Left lung (tissue), 10 donors: ENCODE data around the gene IQCK. TPM values are rescaled to one million over a fixed set of nuclear protein-coding genes. Genes with fewer than 3 reads are reported as not detected.
A peak's percentile ranks its signal among the peaks of the same experiment; 100 is the strongest.

Experiments used
- ATAC-seq: fragments of 200-7000 bp; cut with Tn5 transposase; one replicate; pipeline ENCODE4 v1.9.1; 2020; ENCODE audit warnings: moderate library complexity
- DNase-seq, 4 donors: peaks; one replicate each; pipeline ENCODE4 v3.0.0-alpha.2; 2013 to 2020
- H3K27ac ChIP-seq, 2 donors: fragments of 200-600 bp; sonication (generic) in 1 of 2; one replicate each; pipeline versions ENCODE4 v1.5.0 to v1.8.0; 2020 to 2021
- H3K27me3 ChIP-seq, 2 donors: fragments of 200-600 bp; sonication (generic) in 1 of 2; one replicate each; pipeline versions ENCODE4 v1.5.0 to v1.8.0; 2020 to 2021
- H3K36me3 ChIP-seq, 2 donors: fragments of 200-600 bp; sonication (generic) in 1 of 2; one replicate each; pipeline versions ENCODE4 v1.5.0 to v1.8.0; 2020 to 2021
- H3K4me1 ChIP-seq, 2 donors: fragments of 200-600 bp; one replicate each; pipeline ENCODE4 v1.8.0; 2021
- H3K4me3 ChIP-seq, 2 donors: fragments of 200-600 bp; sonication (generic) in 1 of 2; one replicate each; pipeline versions ENCODE4 v1.5.0 to v1.8.0; 2020 to 2021; ENCODE audit warnings: mild to moderate bottlenecking in 1 of 2
- H3K9me3 ChIP-seq, 2 donors: fragments of 200-600 bp; sonication (generic) in 1 of 2; one replicate each; pipeline versions ENCODE4 v1.5.0 to v1.8.0; 2020 to 2021
- intact Hi-C, 2 donors: fragments of 100-400 bp; cut with DNase I; formaldehyde crosslinking; loops; one replicate each; pipeline versions ENCODE4 v1.11.2 to v1.14.2; 2022
- polyA plus RNA-seq, 6 donors: library from polyadenylated mRNA; unstranded; fragments of 120-200 nt; gene quantifications; one replicate each; pipeline ENCODE4 v1.2.1, GENCODE V29; 2013; ENCODE audit not compliant: insufficient read length in 6 of 6
- total RNA-seq, 2 donors: library from RNA; stranded (reverse); fragmentation: NEBNext Ultra II Directional; extraction: Animal tissue kit (Norgen Biotek cat#: 25700); gene quantifications; one replicate each; pipeline ENCODE4 v1.2.1, GENCODE V29; 2021
- TF ChIP-seq, protein P1 (sequence below), 2 donors: fragments of 200-600 bp; sonication (generic) in 1 of 2; IDR thresholded peaks; one replicate each; pipeline versions ENCODE4 v1.5.0 to v1.8.0; 2021; ENCODE audit warnings: antibody characterized with exemption in 2 of 2
- donor health status: DM: no; HTN: yes; CAD: no.
- donor health status: DM: no; HTN: no; CAD: no.

The IQCK gene
- total and polyA plus RNA-seq, 8 donors: 8.0 to 25.3 (median 22.1) TPM

DNA sequence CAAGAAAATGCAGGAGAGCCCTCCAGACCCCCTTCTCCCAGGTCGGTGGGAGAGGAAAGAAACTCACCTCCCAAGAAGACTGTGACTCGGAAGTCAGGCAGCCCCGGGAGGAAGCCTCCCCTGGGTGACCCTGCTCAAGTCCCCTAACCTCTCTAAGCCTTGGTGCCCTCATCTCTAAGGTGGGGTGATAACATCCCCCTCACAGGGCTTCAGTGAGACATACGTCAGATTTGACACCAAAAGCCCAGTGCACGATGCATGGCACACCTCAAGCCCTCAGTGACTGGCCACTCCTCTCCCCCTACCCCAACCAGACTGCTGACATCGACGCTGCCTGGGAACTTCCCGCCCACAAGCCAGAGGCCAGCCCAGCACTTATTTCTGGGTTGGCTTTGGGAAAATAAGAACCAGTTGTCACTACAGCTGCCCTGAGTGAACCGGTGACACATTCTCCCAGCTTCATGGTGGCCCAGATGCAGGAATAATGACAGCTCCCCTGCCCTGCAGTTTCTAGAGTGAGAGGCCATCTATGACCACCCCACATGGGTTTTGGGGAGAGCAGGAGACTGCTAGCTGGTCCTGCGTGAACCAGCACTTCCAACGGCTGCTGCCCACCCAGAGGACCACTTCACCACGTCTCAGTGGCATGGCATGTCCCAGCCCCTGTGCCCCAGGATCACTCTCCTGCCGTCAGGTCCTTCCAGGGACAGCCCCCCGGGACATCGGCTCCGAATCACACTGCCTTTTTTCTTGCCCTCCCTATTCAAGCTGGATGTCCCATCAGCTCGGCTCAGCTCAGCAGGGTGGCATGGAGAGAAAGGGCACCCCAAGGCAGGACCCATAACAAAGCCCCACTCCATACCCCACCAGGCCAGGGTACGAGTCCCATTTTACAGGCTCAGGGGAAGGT, 9.5 kb upstream of the IQCK start:
- no peak overlapping the region for H3K4me3 ChIP-seq
- intact Hi-C loops: no loop called here
- H3K27ac ChIP-seq: no peak overlapping the region
- TF ChIP-seq, protein P1, sequence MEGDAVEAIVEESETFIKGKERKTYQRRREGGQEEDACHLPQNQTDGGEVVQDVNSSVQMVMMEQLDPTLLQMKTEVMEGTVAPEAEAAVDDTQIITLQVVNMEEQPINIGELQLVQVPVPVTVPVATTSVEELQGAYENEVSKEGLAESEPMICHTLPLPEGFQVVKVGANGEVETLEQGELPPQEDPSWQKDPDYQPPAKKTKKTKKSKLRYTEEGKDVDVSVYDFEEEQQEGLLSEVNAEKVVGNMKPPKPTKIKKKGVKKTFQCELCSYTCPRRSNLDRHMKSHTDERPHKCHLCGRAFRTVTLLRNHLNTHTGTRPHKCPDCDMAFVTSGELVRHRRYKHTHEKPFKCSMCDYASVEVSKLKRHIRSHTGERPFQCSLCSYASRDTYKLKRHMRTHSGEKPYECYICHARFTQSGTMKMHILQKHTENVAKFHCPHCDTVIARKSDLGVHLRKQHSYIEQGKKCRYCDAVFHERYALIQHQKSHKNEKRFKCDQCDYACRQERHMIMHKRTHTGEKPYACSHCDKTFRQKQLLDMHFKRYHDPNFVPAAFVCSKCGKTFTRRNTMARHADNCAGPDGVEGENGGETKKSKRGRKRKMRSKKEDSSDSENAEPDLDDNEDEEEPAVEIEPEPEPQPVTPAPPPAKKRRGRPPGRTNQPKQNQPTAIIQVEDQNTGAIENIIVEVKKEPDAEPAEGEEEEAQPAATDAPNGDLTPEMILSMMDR (IDR thresholded peaks at IDR 0.05): no peak
- peak in 1 of 4 donors; percentile 5 for DNase-seq
- peaks cover 0 to 19% of the 10 kb centered on the region in 2 donors for H3K4me1 ChIP-seq
- no peaks in the 10 kb centered on the region for H3K9me3 ChIP-seq
- H3K36me3 ChIP-seq: peaks cover 0 to 69% of the 10 kb centered on the region in 2 donors
- ATAC-seq: no peak
- H3K27me3 ChIP-seq: no peaks in the 10 kb centered on the region

GRCh38 chr16:19709381-19710136, 8.5 kb upstream of the IQCK start:
- intact Hi-C loops: no loop called here
- Histone ChIP-seq H3K27ac (peak overlapping the region in 1 of 2 donors; percentile 65), H3K4me3 (no peak overlapping the region), H3K36me3 (peaks cover 0 to 70% of the 10 kb centered on the region in 2 donors), H3K4me1 (peaks cover 0 to 11% of the 10 kb centered on the region in 2 donors), H3K27me3 (no peaks in the 10 kb centered on the region), H3K9me3 (no peaks in the 10 kb centered on the region)
- DNase-seq: peak in 1 of 4 donors; percentile 21
- TF ChIP-seq, protein P1 (IDR thresholded peaks at IDR 0.05): no peak
- no peak for ATAC-seq

GRCh38 chr16:19710191-19710908, 7.7 kb upstream of the IQCK start:
- peak in 1 of 4 donors; percentile 12 for DNase-seq
- peak overlapping the region; percentile 5 to 65 for H3K27ac ChIP-seq
- H3K4me3 ChIP-seq: no peak overlapping the region
- no peaks in the 10 kb centered on the region for H3K9me3 ChIP-seq
- no peak for ATAC-seq
- H3K27me3 ChIP-seq: no peaks in the 10 kb centered on the region
- TF ChIP-seq, protein P1 (IDR thresholded peaks at IDR 0.05): no peak
- intact Hi-C loops: no loop called here
- H3K4me1 ChIP-seq: peaks cover 0 to 3% of the 10 kb centered on the region in 2 donors
- H3K36me3 ChIP-seq: peaks cover 0 to 64% of the 10 kb centered on the region in 2 donors

- Histone ChIP-seq H3K27ac (peak overlapping the region; percentile 5 to 65), H3K4me1 (peaks cover 0 to under 1% of the 10 kb centered on the region in 2 donors), H3K27me3 (no peaks in the 10 kb centered on the region), H3K36me3 (peaks cover 0 to 57% of the 10 kb centered on the region in 2 donors), H3K9me3 (no peaks in the 10 kb centered on the region), H3K4me3 (no peak overlapping the region)
- TF ChIP-seq, protein P1 (IDR thresholded peaks at IDR 0.05): no peak
- DNase-seq (no peak), ATAC-seq (no peak)
- intact Hi-C loops: no loop called here
Measured at GRCh38 chr16:19710991-19711545, 7.0 kb upstream of the IQCK start.
